ENCODE data around the gene DNAJB11.

GRCh38 chr3:186525369-186526255, 44.9 kb upstream of the DNAJB11 start:
- TF ChIP-seq, protein P1, sequence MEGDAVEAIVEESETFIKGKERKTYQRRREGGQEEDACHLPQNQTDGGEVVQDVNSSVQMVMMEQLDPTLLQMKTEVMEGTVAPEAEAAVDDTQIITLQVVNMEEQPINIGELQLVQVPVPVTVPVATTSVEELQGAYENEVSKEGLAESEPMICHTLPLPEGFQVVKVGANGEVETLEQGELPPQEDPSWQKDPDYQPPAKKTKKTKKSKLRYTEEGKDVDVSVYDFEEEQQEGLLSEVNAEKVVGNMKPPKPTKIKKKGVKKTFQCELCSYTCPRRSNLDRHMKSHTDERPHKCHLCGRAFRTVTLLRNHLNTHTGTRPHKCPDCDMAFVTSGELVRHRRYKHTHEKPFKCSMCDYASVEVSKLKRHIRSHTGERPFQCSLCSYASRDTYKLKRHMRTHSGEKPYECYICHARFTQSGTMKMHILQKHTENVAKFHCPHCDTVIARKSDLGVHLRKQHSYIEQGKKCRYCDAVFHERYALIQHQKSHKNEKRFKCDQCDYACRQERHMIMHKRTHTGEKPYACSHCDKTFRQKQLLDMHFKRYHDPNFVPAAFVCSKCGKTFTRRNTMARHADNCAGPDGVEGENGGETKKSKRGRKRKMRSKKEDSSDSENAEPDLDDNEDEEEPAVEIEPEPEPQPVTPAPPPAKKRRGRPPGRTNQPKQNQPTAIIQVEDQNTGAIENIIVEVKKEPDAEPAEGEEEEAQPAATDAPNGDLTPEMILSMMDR (IDR thresholded peaks at IDR 0.05): no peak
- TF ChIP-seq POLR2AphosphoS5 (IDR thresholded peaks at IDR 0.05): no peak
- no peak for TF ChIP-seq POLR2A (IDR thresholded peaks at IDR 0.05)
- TF ChIP-seq EP300 (IDR thresholded peaks at IDR 0.05): no peak
